HG02759 (cell line): ENCODE results near the gene MFAP3.
"Not testable (repeated sequence)": the region's sequence is repeated elsewhere in the genome, so short reads cannot be mapped to it uniquely, and the experiment has no call there.

Experiments used
- ATAC-seq: cut with Tn5 transposase; IDR thresholded peaks from one replicate; pipeline ENCODE4 v1.9.1; 2021; ENCODE audit warnings: mild to moderate bottlenecking, moderate library complexity; ENCODE audit not compliant: unreplicated experiment

Gene MFAP3

GRCh38 chr5:154049636-154050035 is 10.9 kb downstream of the MFAP3 start:
- ATAC-seq: no peak

DNA sequence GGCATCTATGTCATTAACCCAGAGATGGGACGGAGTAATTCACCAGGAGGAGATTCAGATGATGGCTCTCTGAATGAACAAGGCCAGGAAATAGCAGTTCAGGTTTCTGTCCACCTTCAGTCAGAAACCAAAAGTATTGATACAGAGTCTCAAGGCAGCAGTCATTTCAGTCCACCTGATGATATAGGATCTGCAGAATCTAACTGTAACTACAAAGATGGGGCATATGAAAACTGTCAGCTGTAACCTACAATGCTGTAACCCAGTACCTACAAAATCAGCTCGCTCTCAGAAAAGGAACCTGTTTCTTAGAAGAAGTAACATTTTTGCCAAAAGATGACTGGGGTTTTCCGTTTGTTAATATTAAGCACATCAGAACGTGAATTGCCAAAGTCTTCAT is 14.7 kb downstream of the MFAP3 start:
- ATAC-seq: no peak

DNA sequence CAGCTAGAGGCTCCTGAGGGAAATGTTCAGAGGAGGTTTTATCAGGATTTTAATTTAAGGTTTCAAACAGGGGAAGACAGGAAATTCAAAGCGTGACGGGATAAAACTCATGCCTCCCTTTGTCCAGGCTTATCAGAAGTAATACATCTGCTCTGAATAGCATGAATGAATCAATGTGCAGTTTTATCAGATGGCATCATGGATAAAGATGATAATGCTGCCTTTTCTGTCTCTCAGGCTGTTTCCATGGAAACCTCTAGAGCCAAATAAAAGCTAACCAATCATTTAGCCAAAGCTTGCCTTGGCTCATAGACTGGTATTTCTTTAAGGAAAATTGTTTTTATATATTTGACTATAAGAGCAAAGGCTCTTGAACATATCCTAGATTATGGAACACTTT is 16.4 kb downstream of the MFAP3 start:
- no peak for ATAC-seq

GRCh38 chr5:154058055-154059038 is 19.6 kb downstream of the MFAP3 start:
- peak; percentile 64 for ATAC-seq

DNA sequence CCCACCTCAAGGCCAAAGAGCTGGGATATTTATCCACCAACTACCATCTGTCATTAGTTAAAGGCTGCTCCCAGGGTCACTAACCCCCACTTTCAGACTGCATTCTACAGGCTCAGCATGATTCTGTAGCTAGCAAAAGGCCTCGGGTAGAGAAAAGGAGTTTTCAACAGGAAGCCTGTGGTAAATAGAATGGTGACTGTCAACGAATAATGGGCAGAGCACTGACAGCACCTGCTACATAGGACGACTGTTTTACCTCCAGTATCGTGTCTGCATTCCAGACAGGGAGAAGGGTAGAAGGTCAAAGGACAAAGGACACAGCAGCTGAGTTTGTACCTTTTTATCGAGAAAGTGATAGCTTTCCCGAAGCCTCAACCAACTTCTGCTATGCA is 20.3 kb downstream of the MFAP3 start:
- peak; percentile 53 for ATAC-seq

GRCh38 chr5:154059583-154059982 is 20.8 kb downstream of the MFAP3 start:
- no peak for ATAC-seq

DNA sequence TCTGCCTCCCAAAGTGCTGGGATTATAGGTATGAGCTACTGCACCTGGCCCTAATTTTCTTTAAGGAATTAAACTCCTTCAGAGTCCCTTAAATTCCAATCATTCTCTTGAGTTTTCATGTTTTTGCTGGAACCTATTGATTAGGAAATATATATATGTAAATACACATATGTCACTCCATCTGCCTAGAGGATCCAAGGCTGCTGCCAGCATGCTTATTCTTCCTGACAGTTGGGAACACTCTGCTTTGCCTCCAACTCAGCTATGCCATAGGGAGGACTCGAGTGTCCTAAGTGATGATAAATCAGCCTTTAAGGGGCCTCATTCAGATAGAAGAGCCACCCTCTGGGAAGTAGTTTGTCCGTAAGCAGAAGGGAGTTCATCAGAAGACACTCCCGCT is 21.8 kb downstream of the MFAP3 start:
- no peak for ATAC-seq

DNA sequence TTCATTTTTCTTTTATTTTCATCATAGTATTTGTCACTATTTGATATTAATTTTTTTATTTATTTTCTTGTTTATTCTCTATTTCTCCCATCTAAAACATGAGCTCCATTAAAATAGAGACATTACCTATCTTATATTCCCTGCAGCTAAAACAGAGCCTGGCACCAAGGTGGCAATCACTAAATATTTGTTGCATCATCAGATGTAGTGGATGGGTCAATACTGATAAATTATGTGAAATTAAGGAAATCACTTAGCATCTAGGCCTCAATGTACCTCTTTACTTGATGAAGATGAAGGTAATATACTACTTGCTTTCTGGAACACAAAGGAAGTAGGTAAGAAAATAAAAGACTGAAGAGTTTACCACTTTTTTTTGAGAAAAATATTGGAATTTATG is 24.6 kb downstream of the MFAP3 start:
- ATAC-seq: no peak

DNA sequence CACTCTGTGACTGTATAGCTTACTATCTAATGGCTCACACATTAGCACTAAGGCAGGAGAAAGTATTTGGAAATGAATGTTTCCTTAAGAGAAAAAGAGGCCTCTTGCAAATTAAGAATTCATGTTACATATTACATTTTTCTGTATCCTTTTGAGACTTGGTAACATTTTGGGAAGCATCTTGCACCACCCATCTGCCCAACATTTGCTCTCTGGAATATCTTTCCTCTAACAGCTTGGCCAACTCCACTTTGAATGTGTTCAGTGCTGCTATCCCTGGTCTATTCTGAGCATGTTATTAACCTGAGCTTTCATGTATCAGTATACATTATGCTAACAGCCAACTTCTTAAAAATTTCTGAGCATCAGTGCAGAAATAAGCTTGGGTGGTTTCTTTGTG is 27.2 kb downstream of the MFAP3 start:
- no peak for ATAC-seq

DNA sequence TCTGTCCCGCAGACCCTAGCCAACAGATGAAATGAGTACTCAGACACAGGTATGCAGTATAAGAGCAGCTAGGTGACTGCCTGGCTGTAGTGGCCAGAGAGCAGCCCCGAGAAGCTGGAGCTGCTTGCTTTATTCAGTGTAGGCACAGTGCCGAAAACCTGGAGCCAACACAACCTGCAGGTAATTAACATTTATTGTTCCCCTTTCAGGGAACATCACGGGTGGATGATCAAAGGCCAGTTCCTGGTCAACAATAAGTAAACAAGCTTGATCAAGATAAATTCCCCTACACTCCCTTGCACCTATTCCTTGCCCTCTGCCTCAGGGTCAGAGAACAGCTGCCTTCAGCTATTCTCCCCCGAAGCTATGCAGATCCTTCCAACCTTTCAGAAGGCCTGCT is 31.1 kb downstream of the MFAP3 start:
- not testable (repeated sequence) for ATAC-seq

GRCh38 chr5:154071799-154072413 is 33.1 kb downstream of the MFAP3 start:
- no peak for ATAC-seq

DNA sequence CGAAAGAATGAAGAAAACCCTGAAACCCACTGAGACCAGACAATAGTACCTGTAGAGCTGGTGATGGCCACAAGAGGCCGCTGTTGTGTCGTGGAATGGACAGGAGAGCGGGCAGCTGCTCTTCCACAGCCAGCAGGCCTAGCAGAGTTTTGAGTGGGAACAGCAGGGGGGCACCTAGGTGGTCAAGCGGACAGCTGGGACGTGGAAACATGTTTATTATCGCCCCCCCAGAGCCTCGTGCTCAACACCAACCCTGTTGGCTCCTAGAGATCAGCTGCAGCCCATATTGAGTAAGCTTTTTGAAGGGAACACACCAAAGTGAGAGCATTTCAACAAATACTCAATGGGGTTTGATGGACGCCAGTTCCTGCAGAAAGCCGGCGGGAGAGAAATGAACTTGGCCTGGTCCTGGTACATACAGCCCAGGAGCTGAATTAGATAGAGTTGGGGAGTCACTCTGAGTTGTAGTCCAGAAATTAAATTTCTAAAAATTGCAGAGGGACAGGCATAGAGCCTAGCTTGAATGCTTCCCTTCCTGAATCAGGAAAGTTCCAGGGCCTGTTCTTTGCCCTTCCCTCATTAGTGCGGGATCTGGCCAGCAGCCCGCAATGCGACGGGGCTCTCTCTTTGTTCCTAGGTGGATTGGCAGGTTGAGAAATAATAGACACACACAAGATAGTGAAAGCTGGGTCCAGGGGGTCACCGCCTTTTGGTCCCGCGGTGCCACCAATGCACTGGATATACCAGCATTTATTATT is 33.8 kb downstream of the MFAP3 start:
- peak; percentile 98 for ATAC-seq

GRCh38 chr5:154076240-154076922 is 37.6 kb downstream of the MFAP3 start:
- no peak for ATAC-seq

- no peak for ATAC-seq
Observed at GRCh38 chr5:154077696-154078095, 38.9 kb downstream of the MFAP3 start.

- ATAC-seq: no peak
Observed at GRCh38 chr5:154078272-154078671, 39.5 kb downstream of the MFAP3 start.

- no peak for ATAC-seq
Observed at GRCh38 chr5:154081246-154081645, 42.5 kb downstream of the MFAP3 start.

- no peak for ATAC-seq
Observed at GRCh38 chr5:154084062-154084639, 45.4 kb downstream of the MFAP3 start.

DNA sequence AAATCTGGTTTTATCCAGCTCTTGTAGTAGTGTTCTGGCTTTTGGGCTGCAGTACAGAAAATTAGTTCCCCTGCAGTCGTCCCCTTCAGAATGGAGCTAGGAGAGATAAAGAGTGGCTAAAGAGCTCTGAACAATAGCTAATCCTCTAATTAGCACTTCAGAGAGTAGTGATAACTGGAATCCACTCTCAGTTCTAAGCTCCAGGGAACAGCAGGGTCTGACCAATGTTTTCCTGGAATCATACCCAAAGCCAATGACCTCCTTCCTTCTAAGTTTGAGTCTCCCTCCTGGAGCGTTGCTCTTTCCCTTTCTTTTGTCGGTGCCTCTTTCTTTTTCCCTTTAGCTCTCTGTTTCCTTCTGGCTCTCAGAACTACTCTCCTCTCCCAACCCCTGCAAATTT is 47.4 kb downstream of the MFAP3 start:
- no peak for ATAC-seq

DNA sequence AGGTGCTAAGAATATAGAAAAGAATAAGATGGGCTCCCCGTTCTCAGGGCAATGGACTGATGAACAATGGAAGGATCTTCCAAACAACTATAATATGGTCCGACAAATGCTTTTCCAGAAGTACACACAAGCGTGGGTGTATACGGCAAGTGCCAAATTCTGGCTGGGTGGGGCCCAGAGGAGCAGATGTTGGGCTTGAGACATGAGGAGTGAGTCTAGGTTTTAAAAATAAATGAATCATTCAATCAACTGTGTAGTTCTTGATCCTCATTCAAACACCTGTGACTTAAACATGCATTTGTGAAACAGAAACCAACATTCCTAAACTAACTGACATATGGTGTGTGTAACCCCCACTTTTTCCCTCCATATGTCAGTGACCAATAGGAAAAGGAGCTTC is 47.9 kb downstream of the MFAP3 start:
- no peak for ATAC-seq

- no peak for ATAC-seq
Observed at GRCh38 chr5:154087260-154087659, 48.5 kb downstream of the MFAP3 start.

DNA sequence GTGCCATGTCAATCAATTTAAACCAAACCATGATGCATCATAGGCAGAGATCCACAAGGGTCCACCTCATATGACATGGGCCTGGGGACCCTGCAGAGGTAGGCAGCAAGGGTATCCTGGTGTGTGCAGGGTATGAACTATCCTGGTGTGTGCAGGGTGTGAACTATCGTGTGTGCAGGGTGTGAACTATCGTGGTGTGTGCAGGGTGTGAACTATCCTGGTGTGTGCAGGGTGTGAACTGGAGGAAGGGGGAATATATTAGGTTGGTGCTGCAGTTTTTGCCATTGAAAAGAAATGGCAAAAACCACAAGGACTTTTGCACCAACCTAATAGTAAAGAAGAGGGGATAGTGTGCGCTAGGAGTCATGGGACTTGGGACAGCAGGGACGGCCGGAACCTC is 50.0 kb downstream of the MFAP3 start:
- no peak for ATAC-seq
